Mesodermal cell (in vitro differentiated cells): Measurements from ENCODE around the gene SDF2L1.

ENCODE experiments used
- H3K27ac ChIP-seq: 2 replicates; pipeline ENCODE4 v1.7.0; 2013; ENCODE audit warnings: mild to moderate bottlenecking, low read depth, low read length, moderate library complexity; ENCODE audit not compliant: severe bottlenecking
- H3K36me3 ChIP-seq: 2 replicates; pipeline ENCODE4 v1.7.1; 2013; ENCODE audit warnings: mild to moderate bottlenecking, low read length, moderate library complexity; ENCODE audit not compliant: control insufficient read depth, insufficient read depth
- H3K4me1 ChIP-seq: one replicate; pipeline ENCODE4 v1.7.1; 2013; ENCODE audit warnings: mild to moderate bottlenecking, low read length; ENCODE audit not compliant: insufficient read depth, control insufficient read depth, poor library complexity, severe bottlenecking
- H3K4me3 ChIP-seq: 2 replicates; pipeline ENCODE4 v1.7.0; 2013; ENCODE audit warnings: low read length, control low read depth, mild to moderate bottlenecking; ENCODE audit not compliant: insufficient read depth, poor library complexity, severe bottlenecking; ENCODE audit errors: extremely low read depth
- H3K9me3 ChIP-seq: 2 replicates; pipeline ENCODE4 v1.7.1; 2013; ENCODE audit warnings: mild to moderate bottlenecking, low read length, moderate library complexity; ENCODE audit not compliant: control insufficient read depth
- WGBS, 2 experiments: methylation state at CpG; one replicate each; pipeline ENCODE4 v1.1.5; 2013; ENCODE audit warnings: missing lambda C conversion rate in 2 of 2; ENCODE audit not compliant: insufficient coverage in 2 of 2; 5-methylcytosine and 5-hydroxymethylcytosine counted together

The SDF2L1 gene

GRCh38 chr22:21622919-21623647 is 19.0 kb upstream of the SDF2L1 start:
- peak overlapping the region; percentile 2 for H3K27ac ChIP-seq
- H3K36me3 ChIP-seq = peaks cover 54% of the 10 kb centered on the region
- H3K9me3 ChIP-seq = no peaks in the 10 kb centered on the region
- H3K4me1 ChIP-seq = no peaks in the 10 kb centered on the region
- 97% methylated on average over 12 to 20 of the region's 23 CpGs for WGBS, 2 experiments
- H3K4me3 ChIP-seq = no peak overlapping the region

GRCh38 chr22:21623648-21623970 is 18.5 kb upstream of the SDF2L1 start:
- Histone ChIP-seq H3K4me1 (no peaks in the 10 kb centered on the region), H3K4me3 (no peak overlapping the region), H3K27ac (peak overlapping the region; percentile 2), H3K9me3 (no peaks in the 10 kb centered on the region), H3K36me3 (peaks cover 54% of the 10 kb centered on the region)
- 94 to 97% methylated on average over 5 to 7 of the region's 7 CpGs for WGBS, 2 experiments

GRCh38 chr22:21624120-21624879 is 17.8 kb upstream of the SDF2L1 start:
- peaks cover 47% of the 10 kb centered on the region for H3K36me3 ChIP-seq
- peaks cover 4% of the 10 kb centered on the region for H3K4me1 ChIP-seq
- 52 to 65% methylated on average over 7 of the region's 8 CpGs for WGBS, 2 experiments
- H3K9me3 ChIP-seq = no peaks in the 10 kb centered on the region
- H3K27ac ChIP-seq = peak overlapping the region; percentile 29
- no peak overlapping the region for H3K4me3 ChIP-seq

GRCh38 chr22:21624880-21625791 is 17.0 kb upstream of the SDF2L1 start:
- Histone ChIP-seq H3K36me3 (peaks cover 42% of the 10 kb centered on the region), H3K4me1 (peaks cover 4% of the 10 kb centered on the region), H3K27ac (no peak overlapping the region), H3K4me3 (no peak overlapping the region), H3K9me3 (no peaks in the 10 kb centered on the region)
- 90 to 94% methylated on average over 12 of the region's 12 CpGs for WGBS, 2 experiments

GRCh38 chr22:21626073-21626734 is 15.9 kb upstream of the SDF2L1 start:
- H3K9me3 ChIP-seq = no peaks in the 10 kb centered on the region
- peaks cover 36% of the 10 kb centered on the region for H3K36me3 ChIP-seq
- H3K4me3 ChIP-seq = no peak overlapping the region
- no peak overlapping the region for H3K27ac ChIP-seq
- 81 to 93% methylated on average over 3 to 4 of the region's 4 CpGs for WGBS, 2 experiments
- H3K4me1 ChIP-seq = peaks cover 4% of the 10 kb centered on the region

GRCh38 chr22:21626735-21627469 is 15.2 kb upstream of the SDF2L1 start:
- H3K4me1 ChIP-seq = peaks cover 4% of the 10 kb centered on the region
- H3K4me3 ChIP-seq = no peak overlapping the region
- H3K9me3 ChIP-seq = no peaks in the 10 kb centered on the region
- WGBS, 2 experiments = 87% methylated on average over 9 of the region's 11 CpGs
- peaks cover 36% of the 10 kb centered on the region for H3K36me3 ChIP-seq
- H3K27ac ChIP-seq = no peak overlapping the region

GRCh38 chr22:21628386-21629254 is 13.5 kb upstream of the SDF2L1 start:
- 92 to 95% methylated on average over 64 to 69 of the region's 74 CpGs for WGBS, 2 experiments
- Histone ChIP-seq H3K9me3 (no peaks in the 10 kb centered on the region), H3K27ac (no peak overlapping the region), H3K4me3 (peak overlapping the region; percentile 95), H3K36me3 (peaks cover 20% of the 10 kb centered on the region), H3K4me1 (peaks cover 4% of the 10 kb centered on the region)

GRCh38 chr22:21629255-21630149 is 12.6 kb upstream of the SDF2L1 start, which contains the start of gene YDJC:
Gene YDJC (minus strand): TSS chr22:21630022. CDS start chr22:21630014, 8 bp downstream.
- peaks cover 4% of the 10 kb centered on the region for H3K4me1 ChIP-seq
- H3K27ac ChIP-seq = peak within 1 kb of the TSS; percentile 52
- peak within 1 kb of the TSS; percentile 95 for H3K4me3 ChIP-seq
- WGBS, 2 experiments = 1 to 2% methylated on average over 75 to 82 of the region's 93 CpGs
- H3K36me3 ChIP-seq = peaks cover 13% of the 10 kb centered on the region
- no peaks in the 10 kb centered on the region for H3K9me3 ChIP-seq
